ENCODE data around the gene HMCN2. TPM values are rescaled to one million over a fixed set of nuclear protein-coding genes. Genes with fewer than 3 reads are reported as not detected.

Gene HMCN2
- total and polyA plus RNA-seq, 2 of the 4 experiments (the other 2 are of a cell fraction): 0.02 TPM; not detected in 1

- CTCF ChIA-PET: no interaction called here
- Histone ChIP-seq H3K27me3 (ENCODE audit: control insufficient read depth, insufficient read depth, low read length) (peaks cover 56% of the 10 kb centered on the region), H4K8ac (ENCODE audit: low read depth in 2 of 2, low read length in 2 of 2) (no peak overlapping the region), H3K4me3 (ENCODE audit: insufficient read depth, low read depth, low read length) (no peak overlapping the region), H2BK120ac (ENCODE audit: low read depth, low read length) (no peak overlapping the region), H4K5ac (ENCODE audit: low read depth, low read length) (no peak overlapping the region), H2AK9ac (replicated peaks; ENCODE audit: low read depth, low read length, poor library complexity) (no peak overlapping the region), H3K4me2 (ENCODE audit: low read depth, low read length) (no peak overlapping the region), H3K14ac (replicated peaks; ENCODE audit: low read depth, low read length) (no peak overlapping the region), H3K9me1 (ENCODE audit: insufficient read depth, low read length) (no peaks in the 10 kb centered on the region), H3K9me3 (ENCODE audit: control insufficient read depth, insufficient read depth, low read length) (peaks cover 3% of the 10 kb centered on the region; the same call in 1 of the 2 replicates), H4K91ac (ENCODE audit: insufficient read depth, low read depth, low read length) (no peak overlapping the region), H3K23ac (ENCODE audit: low read depth, low read length) (no peak overlapping the region), H4K20me1 (ENCODE audit: insufficient read depth, low read length) (no peaks in the 10 kb centered on the region), H2BK5ac (ENCODE audit: low read depth, low read length, poor library complexity, severe bottlenecking) (no peak overlapping the region), H3K18ac (ENCODE audit: low read depth, low read length) (no peak overlapping the region), H2AFZ (replicated peaks; ENCODE audit: low read length, poor library complexity) (no peak overlapping the region), H2BK20ac (ENCODE audit: low read depth, low read length) (no peak overlapping the region), H3K4me1 (ENCODE audit: control insufficient read depth, insufficient read depth, low read length) (no peaks in the 10 kb centered on the region), H3K56ac (ENCODE audit: extremely low read depth, insufficient read depth, low read length) (no peak overlapping the region), H2AK5ac (ENCODE audit: low read depth, low read length) (no peak overlapping the region), H3K27ac (ENCODE audit: insufficient read depth, low read length) (no peak overlapping the region), H3K79me1 (ENCODE audit: low read depth in 1 of 2, low read length in 2 of 2) (no peaks in the 10 kb centered on the region), H2BK15ac (ENCODE audit: low read depth, low read length) (no peak overlapping the region), H3K4ac (ENCODE audit: low read depth, low read length) (no peak overlapping the region), H3K36me3 (ENCODE audit: control insufficient read depth, insufficient read depth, low read length) (no peaks in the 10 kb centered on the region), H3K9ac (ENCODE audit: low read depth, low read length) (no peak overlapping the region)
- in situ Hi-C loops (cut with MboI; ENCODE audit: low sequenced_read_pairs) (no loop called here), dilution Hi-C loops (cut with HindIII; ENCODE audit: low sequenced_read_pairs, unreplicated experiment) (no loop called here), intact Hi-C loops (cut with micrococcal nuclease) (no loop called here)
- ATAC-seq (ENCODE audit: low read depth) (no peak), DNase-seq (no peak)
- WGBS, 2 experiments (ENCODE audit: extremely low coverage in 2 of 2, insufficient read length in 1 of 2): 91% methylated on average over 4 of the region's 10 CpGs; no CpG with 5 or more reads in 1 of the 2 experiments
- TF ChIP-seq RFX5 (IDR thresholded peaks at IDR 0.05; ENCODE audit: low read depth, low read length) (no peak), MXI1 (IDR thresholded peaks at IDR 0.05; ENCODE audit: borderline replicate concordance, low read depth, low read length) (no peak), SMC3 (IDR thresholded peaks at IDR 0.05; ENCODE audit: low read depth, low read length) (no peak), MAZ (IDR thresholded peaks at IDR 0.05; ENCODE audit: borderline replicate concordance, low read depth, low read length) (no peak), RAD21 (IDR thresholded peaks at IDR 0.05; ENCODE audit: low read length) (no peak), CTCF (conservative IDR thresholded peaks at IDR 0.05; ENCODE audit: low read depth, low read length) (no peak), MAFK (IDR thresholded peaks at IDR 0.05; ENCODE audit: low read depth, low read length) (no peak), POLR2A (IDR thresholded peaks at IDR 0.05; ENCODE audit: low read depth, low read length) (no peak), NFE2L2 (IDR thresholded peaks at IDR 0.05; ENCODE audit: low read depth, low read length) (no peak), BHLHE40 (IDR thresholded peaks at IDR 0.05; ENCODE audit: low read depth, low read length) (no peak)
- POLR2A ChIA-PET (ENCODE audit: unreplicated experiment): no interaction called here
- no TSS peak for BruUV-seq (replicated peaks)
Observed at GRCh38 chr9:130311003-130311402, 45.4 kb downstream of the HMCN2 start.
